WTC11 (cell line): Measurements from ENCODE around the gene GRIN1. TPM values are rescaled to one million over a fixed set of nuclear protein-coding genes. Genes with fewer than 3 reads are reported as not detected.

Experiments
- ATAC-seq: fragments of 200-7000 bp; cut with Tn5 transposase; 2 replicates; pipeline ENCODE4 v1.10.0; 2021; ENCODE audit warnings: mild to moderate bottlenecking, moderate library complexity
- CTCF ChIA-PET: fragments of 300-600 bp; sonication (Branson Sonifier 250); formaldehyde crosslinking; loops from one replicate; lab custom pipeline; 2021; ENCODE audit warnings: antibody characterized with exemption; lab: Charles Lee
- POLR2A ChIA-PET: fragments of 350-600 bp; sonication (Branson Sonifier 250); formaldehyde crosslinking; loops from one replicate; lab custom pipeline; 2021; ENCODE audit warnings: antibody characterized with exemption; lab: Charles Lee
- DNase-seq: peaks from one replicate; pipeline ENCODE4 v3.0.0; 2021; ENCODE audit warnings: low spot score
- H3K27ac Mint-ChIP-seq: 2 replicates; pipeline ENCODE4 v1.8.0; 2021; ENCODE audit warnings: mixed read lengths
- H3K27me3 Mint-ChIP-seq: 2 replicates; pipeline ENCODE4 v1.8.0; 2021; ENCODE audit warnings: low read depth, mild to moderate bottlenecking, moderate library complexity, mixed read lengths
- H3K36me3 Mint-ChIP-seq: 2 replicates; pipeline ENCODE4 v1.8.0; 2021; ENCODE audit warnings: mixed read lengths
- H3K4me1 Mint-ChIP-seq: 2 replicates; pipeline ENCODE4 v1.8.0; 2022; ENCODE audit warnings: mixed read lengths
- H3K4me3 Mint-ChIP-seq: 2 replicates; pipeline ENCODE4 v1.8.0; 2021; ENCODE audit warnings: mild to moderate bottlenecking, moderate library complexity, mixed read lengths
- H3K9me3 Mint-ChIP-seq: 2 replicates; pipeline ENCODE4 v1.8.0; 2021; ENCODE audit warnings: mixed read lengths
- CREB1 ChIP-seq: sonication (generic); formaldehyde crosslinking; IDR thresholded peaks from 2 replicates; pipeline ENCODE4 v1.8.0; 2023; ENCODE audit warnings: mild to moderate bottlenecking, missing genetic modification reagents
- ETV6 ChIP-seq: sonication (generic); formaldehyde crosslinking; IDR thresholded peaks from 2 replicates; pipeline ENCODE4 v1.8.1; 2022; ENCODE audit warnings: mild to moderate bottlenecking, missing genetic modification reagents
- GABPB1 ChIP-seq: sonication (generic); formaldehyde crosslinking; IDR thresholded peaks from 2 replicates; pipeline ENCODE4 v1.8.1; 2023; ENCODE audit warnings: mild to moderate bottlenecking, missing genetic modification reagents
- JUN ChIP-seq: sonication (generic); formaldehyde crosslinking; IDR thresholded peaks from 2 replicates; pipeline ENCODE4 v1.8.0; 2023; ENCODE audit warnings: mild to moderate bottlenecking, missing genetic modification reagents
- MXD4 ChIP-seq: fragments of 250-450 bp; sonication (Bioruptor Pico); IDR thresholded peaks from 2 replicates; pipeline ENCODE4 v1.8.0; 2021; ENCODE audit warnings: mild to moderate bottlenecking, moderate library complexity, borderline replicate concordance
- RORB ChIP-seq: fragments of 250-450 bp; sonication (Bioruptor Pico); IDR thresholded peaks from 2 replicates; pipeline ENCODE4 v1.9.0; 2021; ENCODE audit warnings: mild to moderate bottlenecking
- TCF7 ChIP-seq: sonication (generic); formaldehyde crosslinking; IDR thresholded peaks from 2 replicates; pipeline ENCODE4 v1.8.0; 2022; ENCODE audit warnings: mild to moderate bottlenecking, low read depth, missing genetic modification reagents, moderate library complexity
- ZNF423 ChIP-seq: fragments of 250-450 bp; sonication (Bioruptor Pico); IDR thresholded peaks from 2 replicates; pipeline ENCODE4 v2.1.2; 2022; ENCODE audit warnings: mild to moderate bottlenecking, moderate library complexity
- total RNA-seq: library from RNA; stranded (reverse); gene quantifications from 3 replicates; pipeline ENCODE4 v1.2.3, GENCODE V29; 2021
- TF ChIP-seq, protein P1 (sequence below): sonication (generic); formaldehyde crosslinking; IDR thresholded peaks from 2 replicates; pipeline ENCODE4 v1.8.1; 2023; ENCODE audit warnings: mild to moderate bottlenecking, missing genetic modification reagents, borderline replicate concordance
- TF ChIP-seq, protein P2 (sequence below): sonication (generic); formaldehyde crosslinking; conservative IDR thresholded peaks from 2 replicates; pipeline ENCODE4 v1.8.1; 2023; ENCODE audit warnings: mild to moderate bottlenecking, low read depth, missing genetic modification reagents, moderate library complexity
- TF ChIP-seq, protein P3 (sequence below): fragments of 250-450 bp; sonication (Bioruptor Pico); conservative IDR thresholded peaks from 2 replicates; pipeline ENCODE4 v1.9.0; 2021; ENCODE audit warnings: mild to moderate bottlenecking
- TF ChIP-seq, protein P4 (sequence below): sonication (generic); formaldehyde crosslinking; IDR thresholded peaks from 2 replicates; pipeline ENCODE4 v1.8.0; 2022; ENCODE audit warnings: mild to moderate bottlenecking, missing genetic modification reagents
- TF ChIP-seq, protein P5 (sequence below): sonication (generic); formaldehyde crosslinking; IDR thresholded peaks from 2 replicates; pipeline ENCODE4 v1.8.0; 2023; ENCODE audit warnings: missing genetic modification reagents
- TF ChIP-seq, protein P6 (sequence below): sonication (generic); formaldehyde crosslinking; IDR thresholded peaks from 2 replicates; pipeline ENCODE4 v1.8.0; 2022; ENCODE audit warnings: mild to moderate bottlenecking, missing genetic modification reagents

Gene GRIN1
- total RNA-seq, 1 experiment from 2014 or later, result 4.1 TPM

DNA sequence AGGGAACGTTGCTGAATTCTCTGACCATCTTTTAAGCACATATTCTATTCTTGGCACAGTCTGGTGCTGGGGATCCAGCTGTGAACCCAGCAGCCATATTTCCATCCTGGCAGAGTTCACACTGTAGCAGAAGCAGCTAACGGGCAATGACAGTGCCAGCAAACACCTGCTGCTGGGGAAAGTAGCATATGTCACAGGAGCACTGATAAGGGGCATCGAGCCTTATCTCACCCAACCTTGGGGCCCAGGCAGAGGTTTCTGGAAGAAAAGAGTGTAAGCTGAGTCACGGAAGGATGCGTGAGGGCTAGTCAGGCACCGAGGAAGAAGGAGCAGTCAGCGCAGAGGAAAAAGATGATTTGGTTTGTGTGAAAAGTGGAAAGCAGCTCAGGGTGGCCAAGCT, 67.6 kb downstream of the GRIN1 start:
- ATAC-seq, result no peak
- H3K27ac Mint-ChIP-seq, result peak overlapping the region; percentile 66
- POLR2A ChIA-PET, result no interaction called here

More for the DNA sequence above, 67.6 kb downstream of the GRIN1 start:
- Mint-ChIP-seq H3K36me3 (peaks cover 24% of the 10 kb centered on the region), H3K9me3 (no peaks in the 10 kb centered on the region), H3K27me3 (no peaks in the 10 kb centered on the region), H3K4me1 (peaks cover 27% of the 10 kb centered on the region), H3K4me3 (peak overlapping the region; percentile 97)
- TF ChIP-seq GABPB1 (no peak), JUN (CRISPR knock-in tag) (no peak), MXD4 (CRISPR knock-in tag) (no peak), TCF7 (no peak), RORB (no peak), CREB1 (no peak), ZNF423 (CRISPR knock-in tag) (no peak), ETV6 (CRISPR knock-in tag) (no peak)
- TF ChIP-seq, protein P1, sequence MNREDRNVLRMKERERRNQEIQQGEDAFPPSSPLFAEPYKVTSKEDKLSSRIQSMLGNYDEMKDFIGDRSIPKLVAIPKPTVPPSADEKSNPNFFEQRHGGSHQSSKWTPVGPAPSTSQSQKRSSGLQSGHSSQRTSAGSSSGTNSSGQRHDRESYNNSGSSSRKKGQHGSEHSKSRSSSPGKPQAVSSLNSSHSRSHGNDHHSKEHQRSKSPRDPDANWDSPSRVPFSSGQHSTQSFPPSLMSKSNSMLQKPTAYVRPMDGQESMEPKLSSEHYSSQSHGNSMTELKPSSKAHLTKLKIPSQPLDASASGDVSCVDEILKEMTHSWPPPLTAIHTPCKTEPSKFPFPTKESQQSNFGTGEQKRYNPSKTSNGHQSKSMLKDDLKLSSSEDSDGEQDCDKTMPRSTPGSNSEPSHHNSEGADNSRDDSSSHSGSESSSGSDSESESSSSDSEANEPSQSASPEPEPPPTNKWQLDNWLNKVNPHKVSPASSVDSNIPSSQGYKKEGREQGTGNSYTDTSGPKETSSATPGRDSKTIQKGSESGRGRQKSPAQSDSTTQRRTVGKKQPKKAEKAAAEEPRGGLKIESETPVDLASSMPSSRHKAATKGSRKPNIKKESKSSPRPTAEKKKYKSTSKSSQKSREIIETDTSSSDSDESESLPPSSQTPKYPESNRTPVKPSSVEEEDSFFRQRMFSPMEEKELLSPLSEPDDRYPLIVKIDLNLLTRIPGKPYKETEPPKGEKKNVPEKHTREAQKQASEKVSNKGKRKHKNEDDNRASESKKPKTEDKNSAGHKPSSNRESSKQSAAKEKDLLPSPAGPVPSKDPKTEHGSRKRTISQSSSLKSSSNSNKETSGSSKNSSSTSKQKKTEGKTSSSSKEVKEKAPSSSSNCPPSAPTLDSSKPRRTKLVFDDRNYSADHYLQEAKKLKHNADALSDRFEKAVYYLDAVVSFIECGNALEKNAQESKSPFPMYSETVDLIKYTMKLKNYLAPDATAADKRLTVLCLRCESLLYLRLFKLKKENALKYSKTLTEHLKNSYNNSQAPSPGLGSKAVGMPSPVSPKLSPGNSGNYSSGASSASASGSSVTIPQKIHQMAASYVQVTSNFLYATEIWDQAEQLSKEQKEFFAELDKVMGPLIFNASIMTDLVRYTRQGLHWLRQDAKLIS, result no peak
- TF ChIP-seq, protein P2, sequence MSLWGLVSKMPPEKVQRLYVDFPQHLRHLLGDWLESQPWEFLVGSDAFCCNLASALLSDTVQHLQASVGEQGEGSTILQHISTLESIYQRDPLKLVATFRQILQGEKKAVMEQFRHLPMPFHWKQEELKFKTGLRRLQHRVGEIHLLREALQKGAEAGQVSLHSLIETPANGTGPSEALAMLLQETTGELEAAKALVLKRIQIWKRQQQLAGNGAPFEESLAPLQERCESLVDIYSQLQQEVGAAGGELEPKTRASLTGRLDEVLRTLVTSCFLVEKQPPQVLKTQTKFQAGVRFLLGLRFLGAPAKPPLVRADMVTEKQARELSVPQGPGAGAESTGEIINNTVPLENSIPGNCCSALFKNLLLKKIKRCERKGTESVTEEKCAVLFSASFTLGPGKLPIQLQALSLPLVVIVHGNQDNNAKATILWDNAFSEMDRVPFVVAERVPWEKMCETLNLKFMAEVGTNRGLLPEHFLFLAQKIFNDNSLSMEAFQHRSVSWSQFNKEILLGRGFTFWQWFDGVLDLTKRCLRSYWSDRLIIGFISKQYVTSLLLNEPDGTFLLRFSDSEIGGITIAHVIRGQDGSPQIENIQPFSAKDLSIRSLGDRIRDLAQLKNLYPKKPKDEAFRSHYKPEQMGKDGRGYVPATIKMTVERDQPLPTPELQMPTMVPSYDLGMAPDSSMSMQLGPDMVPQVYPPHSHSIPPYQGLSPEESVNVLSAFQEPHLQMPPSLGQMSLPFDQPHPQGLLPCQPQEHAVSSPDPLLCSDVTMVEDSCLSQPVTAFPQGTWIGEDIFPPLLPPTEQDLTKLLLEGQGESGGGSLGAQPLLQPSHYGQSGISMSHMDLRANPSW (CRISPR knock-in tag), result no peak
- TF ChIP-seq, protein P3, sequence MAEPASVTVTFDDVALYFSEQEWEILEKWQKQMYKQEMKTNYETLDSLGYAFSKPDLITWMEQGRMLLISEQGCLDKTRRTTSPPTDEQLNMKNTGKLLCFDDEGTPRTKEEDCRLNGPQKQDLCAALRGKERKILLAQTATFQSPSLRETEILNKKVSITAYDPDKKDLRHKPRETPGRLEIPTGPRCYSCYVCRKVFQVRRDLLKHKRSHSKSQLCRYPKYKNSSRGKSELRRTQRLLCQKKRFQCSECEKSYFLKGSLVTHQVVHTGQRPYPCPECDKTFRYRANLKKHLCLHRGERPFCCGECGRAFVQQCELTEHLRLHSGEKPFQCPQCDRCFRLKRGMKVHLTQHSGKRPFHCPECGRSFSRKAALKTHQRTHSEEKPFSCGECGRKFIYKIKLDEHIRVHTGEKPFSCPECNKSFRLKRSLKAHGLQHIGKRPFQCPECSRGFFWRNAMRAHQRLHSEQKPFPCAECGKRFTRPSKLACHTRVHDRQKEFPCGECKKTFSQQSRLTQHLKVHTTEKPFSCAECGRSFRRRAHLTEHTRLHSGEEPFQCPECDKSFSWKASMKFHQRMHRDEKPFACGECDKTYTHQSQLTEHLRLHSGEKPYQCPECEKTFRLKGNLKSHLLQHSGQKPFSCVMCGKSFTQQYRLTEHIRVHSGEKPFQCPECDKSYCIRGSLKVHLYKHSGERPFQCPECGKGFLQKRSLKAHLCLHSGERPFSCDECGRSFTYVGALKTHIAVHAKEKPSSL (CRISPR knock-in tag), result no peak
- TF ChIP-seq, protein P4, sequence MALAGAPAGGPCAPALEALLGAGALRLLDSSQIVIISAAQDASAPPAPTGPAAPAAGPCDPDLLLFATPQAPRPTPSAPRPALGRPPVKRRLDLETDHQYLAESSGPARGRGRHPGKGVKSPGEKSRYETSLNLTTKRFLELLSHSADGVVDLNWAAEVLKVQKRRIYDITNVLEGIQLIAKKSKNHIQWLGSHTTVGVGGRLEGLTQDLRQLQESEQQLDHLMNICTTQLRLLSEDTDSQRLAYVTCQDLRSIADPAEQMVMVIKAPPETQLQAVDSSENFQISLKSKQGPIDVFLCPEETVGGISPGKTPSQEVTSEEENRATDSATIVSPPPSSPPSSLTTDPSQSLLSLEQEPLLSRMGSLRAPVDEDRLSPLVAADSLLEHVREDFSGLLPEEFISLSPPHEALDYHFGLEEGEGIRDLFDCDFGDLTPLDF (CRISPR knock-in tag), result no peak
- TF ChIP-seq, protein P5, sequence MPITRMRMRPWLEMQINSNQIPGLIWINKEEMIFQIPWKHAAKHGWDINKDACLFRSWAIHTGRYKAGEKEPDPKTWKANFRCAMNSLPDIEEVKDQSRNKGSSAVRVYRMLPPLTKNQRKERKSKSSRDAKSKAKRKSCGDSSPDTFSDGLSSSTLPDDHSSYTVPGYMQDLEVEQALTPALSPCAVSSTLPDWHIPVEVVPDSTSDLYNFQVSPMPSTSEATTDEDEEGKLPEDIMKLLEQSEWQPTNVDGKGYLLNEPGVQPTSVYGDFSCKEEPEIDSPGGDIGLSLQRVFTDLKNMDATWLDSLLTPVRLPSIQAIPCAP (CRISPR knock-in tag), result no peak
- TF ChIP-seq, protein P6, sequence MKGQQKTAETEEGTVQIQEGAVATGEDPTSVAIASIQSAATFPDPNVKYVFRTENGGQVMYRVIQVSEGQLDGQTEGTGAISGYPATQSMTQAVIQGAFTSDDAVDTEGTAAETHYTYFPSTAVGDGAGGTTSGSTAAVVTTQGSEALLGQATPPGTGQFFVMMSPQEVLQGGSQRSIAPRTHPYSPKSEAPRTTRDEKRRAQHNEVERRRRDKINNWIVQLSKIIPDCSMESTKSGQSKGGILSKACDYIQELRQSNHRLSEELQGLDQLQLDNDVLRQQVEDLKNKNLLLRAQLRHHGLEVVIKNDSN (CRISPR knock-in tag), result no peak
- DNase-seq, result no peak
- CTCF ChIA-PET, result interaction anchor here (1.2 kb wide), 1 partner anchor 21 kb away, joined by 4 read pairs; the partner anchor contains the start of gene RNF224
